ENCODE measurements around the gene ACACB. TPM values are rescaled to one million over a fixed set of nuclear protein-coding genes. Genes with fewer than 3 reads are reported as not detected.

The ACACB gene
- total and polyA plus RNA-seq, 2 experiments from 2014 or later: 6.2 to 15.4 TPM

- Mint-ChIP-seq H3K4me1 (peaks cover 18% of the 10 kb centered on the region), H3K36me3 (ENCODE audit: low read depth) (peaks cover 49% of the 10 kb centered on the region), H3K9me3 (no peaks in the 10 kb centered on the region), H3K27ac (peak overlapping the region; percentile 97; the same call in 1 of the 2 replicates), H3K4me3 (peak overlapping the region; percentile 91), H3K27me3 (ENCODE audit: insufficient read depth, low read depth, poor library complexity) (peaks cover 19% of the 10 kb centered on the region)
- Histone ChIP-seq H3K27me3 (ENCODE audit: insufficient read depth) (peaks cover 6% of the 10 kb centered on the region), H3K4me1 (ENCODE audit: insufficient read depth) (peaks cover 12% of the 10 kb centered on the region; the same call in 1 of the 2 replicates), H3K79me2 (replicated peaks; ENCODE audit: insufficient read depth) (peaks cover 36% of the 10 kb centered on the region), H4K20me1 (replicated peaks; ENCODE audit: insufficient read depth) (peaks cover 25% of the 10 kb centered on the region), H3K4me2 (peak overlapping the region; percentile 90), H3K9me2 (ENCODE audit: insufficient read depth) (peaks cover 2% of the 10 kb centered on the region; the same call in 1 of the 2 replicates), H3K4me3 (peak overlapping the region; percentile 95), H3K27ac (ENCODE audit: low read depth) (0 out of 2 replicates have a peak overlapping the region, but pooled peaks have one; percentile 55), H2AFZ (peak overlapping the region; percentile 91), H3F3A (replicated peaks; ENCODE audit: low read depth) (no peaks in the 10 kb centered on the region), H3K36me3 (ENCODE audit: insufficient read depth) (peaks cover 30% of the 10 kb centered on the region)
- ATAC-seq: no peak
- TF ChIP-seq EZH2 (IDR thresholded peaks at IDR 0.05; ENCODE audit: low read depth, unreplicated experiment) (no peak), CREB1 (CRISPR knock-in tag; IDR thresholded peaks at IDR 0.05; ENCODE audit: low read depth) (no peak), EZH2phosphoT487 (IDR thresholded peaks at IDR 0.05; ENCODE audit: unreplicated experiment) (no peak), ETS1 (IDR thresholded peaks at IDR 0.05) (no peak), STAT1 (IDR thresholded peaks at IDR 0.05; ENCODE audit: unreplicated experiment) (no peak), REST (IDR thresholded peaks at IDR 0.05; ENCODE audit: unreplicated experiment) (no peak), ZNF462 (CRISPR knock-in tag; IDR thresholded peaks at IDR 0.05) (no peak)
- DNase-seq (ENCODE audit: low spot score): no peak
Observed at GRCh38 chr12:109097140-109097434, 19.3 kb upstream of the ACACB start.

Data from GM23338 (cell line).